DOHH2 (cell line): Measurements from ENCODE around the gene TNRC6C.

Experiments used
- H3F3A ChIP-seq: fragments of 200-600 bp; sonication (generic), shearing (Covaris generic); 2 replicates; pipeline ENCODE4 v1.6.0; 2016; ENCODE audit warnings: antibody characterized with exemption, mild to moderate bottlenecking; ENCODE audit not compliant: control insufficient read depth, insufficient read depth
- H3K27ac ChIP-seq: fragments of 200-600 bp; sonication (generic); 2 replicates; pipeline ENCODE4 v1.5.1; 2014; ENCODE audit warnings: low read depth, mild to moderate bottlenecking, low read length, moderate library complexity
- H3K27me3 ChIP-seq: fragments of 200-600 bp; sonication (generic); 2 replicates; pipeline ENCODE4 v1.6.1; 2014; ENCODE audit warnings: mild to moderate bottlenecking, low read length, mixed read lengths; ENCODE audit not compliant: control insufficient read depth
- H3K36me3 ChIP-seq: fragments of 200-600 bp; sonication (generic); 2 replicates; pipeline ENCODE4 v1.6.1; 2014; ENCODE audit warnings: mild to moderate bottlenecking, low read length, moderate library complexity, mixed read lengths; ENCODE audit not compliant: control insufficient read depth
- H3K4me1 ChIP-seq: fragments of 200-600 bp; sonication (generic); 2 replicates; pipeline ENCODE4 v1.6.1; 2014; ENCODE audit warnings: mild to moderate bottlenecking, low read length, mixed read lengths; ENCODE audit not compliant: control insufficient read depth
- H3K4me2 ChIP-seq: fragments of 200-600 bp; sonication (generic); 2 replicates; pipeline ENCODE4 v1.6.0; 2014; ENCODE audit warnings: mild to moderate bottlenecking, low read length, moderate library complexity
- H3K4me3 ChIP-seq: fragments of 200-600 bp; sonication (generic); 2 replicates; pipeline ENCODE4 v1.5.1; 2014; ENCODE audit warnings: mild to moderate bottlenecking, low read length, mixed read lengths
- H3K79me2 ChIP-seq: fragments of 200-600 bp; sonication (generic); 2 replicates; pipeline ENCODE4 v1.6.1; 2014; ENCODE audit warnings: mild to moderate bottlenecking, low read length, mixed read lengths; ENCODE audit not compliant: control insufficient read depth
- H3K9me2 ChIP-seq: fragments of 200-600 bp; sonication (generic); replicated peaks from 2 replicates; pipeline ENCODE4 v1.6.1; 2014; ENCODE audit warnings: mild to moderate bottlenecking, low read length, mixed read lengths; ENCODE audit not compliant: control insufficient read depth
- H3K9me3 ChIP-seq: fragments of 200-600 bp; sonication (generic); 2 replicates; pipeline ENCODE4 v1.6.1; 2014; ENCODE audit warnings: antibody characterized with exemption, low read length, mixed read lengths; ENCODE audit not compliant: control insufficient read depth, insufficient read depth
- H4K20me1 ChIP-seq: fragments of 200-600 bp; sonication (generic); 2 replicates; pipeline ENCODE4 v1.6.0; 2014; ENCODE audit warnings: low read depth, mild to moderate bottlenecking, antibody characterized with exemption, low read length, moderate library complexity; ENCODE audit not compliant: control insufficient read depth, insufficient read depth
- EZH2phosphoT487 ChIP-seq: fragments of 200-600 bp; sonication (generic); IDR thresholded peaks from 2 replicates; pipeline ENCODE4 v1.6.1; 2017; ENCODE audit warnings: borderline replicate concordance, mild to moderate bottlenecking, antibody characterized with exemption, low read length, moderate library complexity, mixed read lengths
- TF ChIP-seq, protein P1 (sequence below): fragments of 200-600 bp; sonication (generic); IDR thresholded peaks from one replicate; pipeline ENCODE4 v1.5.1; 2014; ENCODE audit warnings: antibody characterized with exemption, mild to moderate bottlenecking, low read depth, low read length; ENCODE audit not compliant: poor library complexity, severe bottlenecking

The TNRC6C gene

GRCh38 chr17:77926981-77927380 is 31.5 kb upstream of the TNRC6C start:
- no peaks in the 10 kb centered on the region for H3K9me2 ChIP-seq
- H3F3A ChIP-seq, result no peaks in the 10 kb centered on the region
- no peak overlapping the region for H3K4me2 ChIP-seq
- no peaks in the 10 kb centered on the region for H3K36me3 ChIP-seq
- H4K20me1 ChIP-seq, result no peaks in the 10 kb centered on the region
- no peaks in the 10 kb centered on the region for H3K4me1 ChIP-seq
- no peak overlapping the region for H3K27ac ChIP-seq
- no peak overlapping the region for H3K4me3 ChIP-seq
- no peaks in the 10 kb centered on the region for H3K79me2 ChIP-seq
- TF ChIP-seq, protein P1, sequence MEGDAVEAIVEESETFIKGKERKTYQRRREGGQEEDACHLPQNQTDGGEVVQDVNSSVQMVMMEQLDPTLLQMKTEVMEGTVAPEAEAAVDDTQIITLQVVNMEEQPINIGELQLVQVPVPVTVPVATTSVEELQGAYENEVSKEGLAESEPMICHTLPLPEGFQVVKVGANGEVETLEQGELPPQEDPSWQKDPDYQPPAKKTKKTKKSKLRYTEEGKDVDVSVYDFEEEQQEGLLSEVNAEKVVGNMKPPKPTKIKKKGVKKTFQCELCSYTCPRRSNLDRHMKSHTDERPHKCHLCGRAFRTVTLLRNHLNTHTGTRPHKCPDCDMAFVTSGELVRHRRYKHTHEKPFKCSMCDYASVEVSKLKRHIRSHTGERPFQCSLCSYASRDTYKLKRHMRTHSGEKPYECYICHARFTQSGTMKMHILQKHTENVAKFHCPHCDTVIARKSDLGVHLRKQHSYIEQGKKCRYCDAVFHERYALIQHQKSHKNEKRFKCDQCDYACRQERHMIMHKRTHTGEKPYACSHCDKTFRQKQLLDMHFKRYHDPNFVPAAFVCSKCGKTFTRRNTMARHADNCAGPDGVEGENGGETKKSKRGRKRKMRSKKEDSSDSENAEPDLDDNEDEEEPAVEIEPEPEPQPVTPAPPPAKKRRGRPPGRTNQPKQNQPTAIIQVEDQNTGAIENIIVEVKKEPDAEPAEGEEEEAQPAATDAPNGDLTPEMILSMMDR, result no peak
- no peak for TF ChIP-seq EZH2phosphoT487
- H3K9me3 ChIP-seq, result no peaks in the 10 kb centered on the region
- peaks cover 49% of the 10 kb centered on the region for H3K27me3 ChIP-seq

- no peaks in the 10 kb centered on the region for H3K79me2 ChIP-seq
- no peaks in the 10 kb centered on the region for H4K20me1 ChIP-seq
- no peak overlapping the region for H3K27ac ChIP-seq
- no peaks in the 10 kb centered on the region for H3K4me1 ChIP-seq
- TF ChIP-seq, protein P1, result no peak
- no peak for TF ChIP-seq EZH2phosphoT487
- H3K27me3 ChIP-seq, result peaks cover 48% of the 10 kb centered on the region
- H3K4me2 ChIP-seq, result no peak overlapping the region
- H3K4me3 ChIP-seq, result no peak overlapping the region
- no peaks in the 10 kb centered on the region for H3K36me3 ChIP-seq
- no peaks in the 10 kb centered on the region for H3K9me3 ChIP-seq
- H3K9me2 ChIP-seq, result no peaks in the 10 kb centered on the region
- no peaks in the 10 kb centered on the region for H3F3A ChIP-seq
These were observed 30.6 kb upstream of the TNRC6C start for GRCh38 chr17:77927777-77928518.

DNA sequence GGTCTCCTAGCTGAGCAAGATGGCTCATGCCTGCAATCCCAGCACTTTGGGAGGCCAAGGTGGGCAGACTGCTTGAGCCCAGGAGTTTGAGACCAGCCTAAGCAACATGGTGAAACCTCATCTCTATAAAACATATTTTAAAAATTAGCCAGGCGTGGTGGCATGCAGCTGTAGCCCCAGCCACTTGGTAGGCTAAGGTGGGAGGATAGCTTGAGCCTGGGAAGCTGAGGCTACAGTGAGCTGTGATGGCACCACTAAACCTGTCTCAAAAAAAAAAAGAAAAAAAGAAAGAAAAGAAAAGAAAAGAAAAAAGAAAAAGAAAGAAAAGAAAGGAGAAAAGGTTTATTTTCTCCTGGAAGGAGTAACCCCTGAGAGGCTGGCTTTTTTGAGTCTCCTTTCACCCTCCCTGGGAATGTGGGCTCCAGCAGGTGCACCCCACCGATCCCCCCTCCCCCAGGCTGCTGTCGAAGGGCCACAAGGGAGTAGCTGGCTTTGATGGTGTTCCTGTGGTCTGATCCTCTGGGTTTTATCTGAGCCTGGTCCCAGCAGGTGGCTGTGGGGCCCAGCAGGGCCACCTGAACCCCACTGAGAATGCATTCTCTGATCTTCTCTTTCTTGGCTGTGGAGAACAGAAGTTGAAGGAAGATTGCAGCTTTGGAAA is 29.9 kb upstream of the TNRC6C start:
- Histone ChIP-seq H3K79me2 (no peaks in the 10 kb centered on the region), H3K27me3 (peaks cover 41% of the 10 kb centered on the region), H3K27ac (no peak overlapping the region), H3K4me2 (no peak overlapping the region), H3K4me1 (no peaks in the 10 kb centered on the region), H3K9me2 (no peaks in the 10 kb centered on the region), H3K9me3 (no peaks in the 10 kb centered on the region), H4K20me1 (no peaks in the 10 kb centered on the region), H3K36me3 (no peaks in the 10 kb centered on the region), H3K4me3 (no peak overlapping the region), H3F3A (no peaks in the 10 kb centered on the region)
- no peak for TF ChIP-seq EZH2phosphoT487
- TF ChIP-seq, protein P1, result no peak
